Measurements from ENCODE around the gene FCRL2. TPM values are rescaled to one million over a fixed set of nuclear protein-coding genes. Genes with fewer than 3 reads are reported as not detected.
"Not testable (repeated sequence)": the region's sequence is repeated elsewhere in the genome, so short reads cannot be mapped to it uniquely, and the experiment has no call there.

The FCRL2 gene
- total RNA-seq, 4 donors from 2014 or later = 0.51 to 0.67 (median 0.57) TPM

GRCh38 chr1:157758018-157758417 is 18.9 kb downstream of the FCRL2 start:
- H3K9me3 ChIP-seq = no peaks in the 10 kb centered on the region
- H3K27ac ChIP-seq = no peak overlapping the region
- H3K27me3 ChIP-seq = no peaks in the 10 kb centered on the region
- intact Hi-C loops (cut with DNase I; ENCODE audit: low total_unique reads) = no loop called here
- no peak overlapping the region for H3K4me3 ChIP-seq
- no peaks in the 10 kb centered on the region for H3K4me1 ChIP-seq
- no peak for TF ChIP-seq POLR2A (IDR thresholded peaks at IDR 0.05)
- no peak for TF ChIP-seq CTCF (IDR thresholded peaks at IDR 0.05)
- no peak for DNase-seq
- no peaks in the 10 kb centered on the region for H3K36me3 ChIP-seq

DNA sequence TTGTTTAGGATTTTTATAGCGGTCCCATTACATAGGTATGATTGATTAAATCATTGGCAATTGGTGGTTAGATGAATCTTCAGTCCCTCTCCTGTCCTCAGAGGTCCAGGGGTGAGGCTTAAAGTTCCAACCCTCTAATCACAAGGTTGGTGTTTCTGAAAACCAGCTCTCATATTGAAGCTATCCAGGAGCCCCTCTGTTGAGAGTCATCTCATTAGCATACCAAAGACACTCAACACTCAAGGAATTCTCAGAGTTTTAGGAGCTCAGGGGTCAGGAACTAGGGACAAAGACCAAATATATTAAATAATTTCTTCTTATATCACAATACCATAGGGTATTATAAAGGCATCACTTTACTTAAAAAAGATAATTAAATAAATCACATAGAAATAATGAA is 23.3 kb downstream of the FCRL2 start:
- TF ChIP-seq POLR2A (IDR thresholded peaks at IDR 0.05) = no peak
- TF ChIP-seq CTCF (IDR thresholded peaks at IDR 0.05) = no peak
- Histone ChIP-seq H3K4me3 (no peak overlapping the region), H3K9me3 (no peaks in the 10 kb centered on the region), H3K36me3 (no peaks in the 10 kb centered on the region), H3K27ac (no peak overlapping the region), H3K27me3 (no peaks in the 10 kb centered on the region), H3K4me1 (no peaks in the 10 kb centered on the region)
- DNase-seq = no peak
- intact Hi-C loops (cut with DNase I; ENCODE audit: low total_unique reads) = no loop called here

DNA sequence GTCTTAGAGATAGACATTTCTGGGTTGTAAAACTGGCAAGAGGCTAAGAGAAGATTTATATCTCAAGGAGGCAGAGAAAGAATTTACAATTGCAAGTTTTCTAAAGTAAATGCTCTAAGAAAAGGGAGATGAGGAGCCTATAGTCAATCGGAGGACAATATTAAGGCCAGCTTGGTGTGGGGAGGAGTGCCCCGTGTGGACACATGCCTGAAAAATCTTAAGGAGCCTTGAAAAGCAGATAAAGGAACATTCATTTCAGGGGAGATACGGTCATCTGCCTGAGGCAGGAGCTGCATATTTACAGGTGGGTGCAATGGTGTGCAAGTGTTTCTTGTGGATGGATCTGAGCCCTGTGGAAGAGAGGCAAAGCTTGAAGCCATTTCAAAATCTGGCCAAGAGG is 25.6 kb downstream of the FCRL2 start:
- H3K4me3 ChIP-seq = no peak overlapping the region
- H3K36me3 ChIP-seq = no peaks in the 10 kb centered on the region
- no peaks in the 10 kb centered on the region for H3K4me1 ChIP-seq
- intact Hi-C loops (cut with DNase I; ENCODE audit: low total_unique reads) = no loop called here
- DNase-seq = no peak
- H3K27ac ChIP-seq = no peak overlapping the region
- TF ChIP-seq CTCF (IDR thresholded peaks at IDR 0.05) (no peak), POLR2A (IDR thresholded peaks at IDR 0.05) (no peak)
- no peaks in the 10 kb centered on the region for H3K27me3 ChIP-seq
- no peaks in the 10 kb centered on the region for H3K9me3 ChIP-seq

DNA sequence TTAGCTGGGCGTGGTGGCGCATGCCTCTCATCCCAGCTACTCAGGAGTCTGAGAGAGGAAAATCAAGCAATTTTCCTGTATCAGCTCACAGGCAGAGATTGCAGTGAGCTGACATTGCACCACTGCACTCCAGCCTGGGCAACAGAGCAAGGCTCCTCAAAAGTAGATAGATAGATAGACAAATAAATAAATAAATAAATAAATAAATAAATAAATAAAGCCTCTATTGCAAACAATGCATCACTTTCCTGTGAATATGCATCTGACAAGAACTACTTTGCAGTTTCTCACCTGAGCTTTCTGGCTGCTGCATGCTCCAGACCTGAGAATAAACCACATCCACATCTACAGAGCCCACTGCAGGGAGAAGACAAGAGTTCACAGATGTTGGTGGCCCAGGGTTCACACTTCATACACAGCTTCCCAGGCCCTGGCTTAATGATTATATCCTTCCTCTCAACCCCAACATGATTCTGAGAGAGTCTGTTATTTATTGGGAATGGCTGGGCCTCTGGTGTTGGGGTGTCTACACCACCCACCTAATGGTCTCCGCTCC is 28.6 kb downstream of the FCRL2 start:
- DNase-seq = no peak
- intact Hi-C loops (cut with DNase I; ENCODE audit: low total_unique reads) = no loop called here
- H3K36me3 ChIP-seq = no peaks in the 10 kb centered on the region
- TF ChIP-seq CTCF (IDR thresholded peaks at IDR 0.05) (no peak), POLR2A (IDR thresholded peaks at IDR 0.05) (no peak)
- no peak overlapping the region for H3K4me3 ChIP-seq
- H3K27me3 ChIP-seq = no peaks in the 10 kb centered on the region
- no peaks in the 10 kb centered on the region for H3K4me1 ChIP-seq
- no peaks in the 10 kb centered on the region for H3K9me3 ChIP-seq
- H3K27ac ChIP-seq = no peak overlapping the region

DNA sequence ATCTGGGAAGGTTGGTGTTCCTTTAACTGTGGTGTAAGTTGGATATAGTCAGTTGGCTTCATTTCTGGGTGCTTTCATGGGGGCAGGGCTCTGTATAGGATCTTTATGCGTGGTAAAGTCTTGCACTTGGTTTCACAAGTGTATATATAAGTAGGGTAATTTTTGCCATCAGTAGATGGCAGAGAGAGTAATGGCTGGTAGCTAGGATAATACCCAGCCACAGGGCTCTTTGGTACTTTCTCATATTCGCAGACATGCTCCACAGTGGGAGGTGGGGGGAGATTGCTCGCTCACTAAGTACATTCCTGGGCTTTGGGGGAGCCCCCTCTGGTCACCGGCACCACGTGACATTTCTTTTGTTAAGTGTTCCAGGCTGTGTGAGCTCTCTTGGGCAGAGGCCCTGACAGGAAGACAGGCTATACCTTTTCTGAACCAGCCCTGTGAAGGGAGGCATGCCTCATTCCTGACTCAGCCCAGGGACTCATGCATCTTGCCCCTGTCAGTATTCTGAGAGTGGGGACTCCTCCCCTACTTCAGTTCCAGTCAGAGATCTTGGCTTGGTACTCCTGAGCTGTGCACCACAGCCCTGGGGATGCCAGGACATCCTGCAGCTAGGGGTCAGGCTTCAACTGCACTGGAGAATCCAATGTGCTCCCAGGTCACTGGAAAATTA is 37.6 kb downstream of the FCRL2 start:
- intact Hi-C loops (cut with DNase I; ENCODE audit: low total_unique reads) = no loop called here
- DNase-seq = no peak
- no peak for TF ChIP-seq POLR2A (IDR thresholded peaks at IDR 0.05)
- TF ChIP-seq CTCF (IDR thresholded peaks at IDR 0.05) = no peak
- no peaks in the 10 kb centered on the region for H3K27me3 ChIP-seq
- no peak overlapping the region for H3K27ac ChIP-seq
- no peaks in the 10 kb centered on the region for H3K9me3 ChIP-seq
- H3K36me3 ChIP-seq = no peaks in the 10 kb centered on the region
- H3K4me3 ChIP-seq = no peak overlapping the region
- no peaks in the 10 kb centered on the region for H3K4me1 ChIP-seq

- H3K4me1 ChIP-seq; H3K36me3 ChIP-seq; H3K27ac ChIP-seq; DNase-seq; intact Hi-C loops (cut with DNase I; ENCODE audit: low total_unique reads); H3K9me3 ChIP-seq; H3K27me3 ChIP-seq; H3K4me3 ChIP-seq: not testable (repeated sequence)
Observed at GRCh38 chr1:157735991-157736390, 40.9 kb downstream of the FCRL2 start.
